Upper lobe of left lung (tissue), 6 donors: ENCODE data around the gene AFAP1L2. TPM values are rescaled to one million over a fixed set of nuclear protein-coding genes. Genes with fewer than 3 reads are reported as not detected.

Source experiments
- ATAC-seq, 2 donors: fragments of 200-7000 bp; cut with Tn5 transposase; one replicate each; pipeline ENCODE4 v1.9.1; 2022; ENCODE audit warnings: mild to moderate bottlenecking in 2 of 2, moderate library complexity in 2 of 2; ENCODE audit not compliant: low FRiP score in 2 of 2
- DNase-seq, 2 donors: peaks; one replicate each; pipeline ENCODE4 v3.0.0-alpha.2; 2019 to 2020
- H3K27ac ChIP-seq, 4 donors: fragments of 200-600 bp; sonication (generic); one replicate each; pipeline ENCODE4 v1.5.1; 2016 to 2019
- H3K27me3 ChIP-seq, 4 donors: fragments of 200-600 bp; sonication (generic); one replicate each; pipeline ENCODE4 v1.5.1; 2017 to 2019
- H3K36me3 ChIP-seq, 4 donors: fragments of 200-600 bp; sonication (generic); one replicate each; pipeline ENCODE4 v1.5.1; 2016 to 2019
- H3K4me1 ChIP-seq, 4 donors: fragments of 200-600 bp; sonication (generic); one replicate each; pipeline ENCODE4 v1.5.1; 2018 to 2019
- H3K4me3 ChIP-seq, 4 donors: fragments of 200-600 bp; sonication (generic); one replicate each; pipeline ENCODE4 v1.5.1; 2017 to 2019; ENCODE audit warnings: mild to moderate bottlenecking in 2 of 4, moderate library complexity in 1 of 4
- H3K9me3 ChIP-seq, 4 donors: fragments of 200-600 bp; sonication (generic); one replicate each; pipeline ENCODE4 v1.5.1; 2018 to 2019
- CTCF ChIP-seq, 6 experiments: fragments of 450-650 bp in 4 of 6; fragments of 200-600 bp in 2 of 6; sonication (generic) in 2 of 6; IDR thresholded peaks; one replicate each; pipeline ENCODE4 v1.5.1; 2016 to 2019; ENCODE audit warnings: antibody characterized with exemption in 6 of 6
- EP300 ChIP-seq, 4 donors: sonication (generic); formaldehyde crosslinking; IDR thresholded peaks; one replicate each; pipeline ENCODE4 v1.5.1; 2017; ENCODE audit warnings: antibody characterized with exemption in 4 of 4, control low read depth in 2 of 4
- POLR2A ChIP-seq, 4 donors: fragments of 450-650 bp; IDR thresholded peaks; one replicate each; pipeline ENCODE4 v1.5.1; 2016 to 2017; ENCODE audit warnings: antibody characterized with exemption in 4 of 4, mild to moderate bottlenecking in 2 of 4
- POLR2AphosphoS5 ChIP-seq, 2 donors: sonication (generic); formaldehyde crosslinking; IDR thresholded peaks; one replicate each; pipeline ENCODE4 v1.5.1; 2017; ENCODE audit warnings: antibody characterized with exemption in 2 of 2
- WGBS, 2 donors: methylation state at CpG; one replicate each; pipeline ENCODE4 v1.1.5; 2017 to 2018; 5-methylcytosine and 5-hydroxymethylcytosine counted together
- total RNA-seq, 6 donors: library from RNA; depleted of rRNA in 4 of 6; stranded (reverse); fragments of >200 nt in 4 of 6; gene quantifications; one replicate each; pipeline versions ENCODE4 v1.1.0 to v1.2.1, GENCODE V29; 2016 to 2021
- donor health status: DM: no; HTN: no; CAD: no; lungs with moderate emphysema.
- donor health status: DM: no; HTN: yes; CAD: no; lungs with severe emphysema.

Gene AFAP1L2
- total RNA-seq, 6 donors from 2014 or later = 2.3 to 9.6 (median 3.4) TPM

GRCh38 chr10:114403541-114404161 is 651 bp downstream of the AFAP1L2 start:
- DNase-seq (peak in 1 of 2 donors; percentile 81), ATAC-seq (peak; percentile 2 to 61)
- 1% methylated on average over 11 to 43 of the region's 44 CpGs for WGBS, 2 donors
- Histone ChIP-seq H3K27ac (peak overlapping the region; percentile 22 to 64 (median 44)), H3K9me3 (no peaks in the 10 kb centered on the region), H3K4me1 (peaks cover 13 to 24% (median 18%) of the 10 kb centered on the region in 4 donors), H3K27me3 (peaks cover 0 to 24% (median 13%) of the 10 kb centered on the region in 4 donors), H3K36me3 (no peaks in the 10 kb centered on the region), H3K4me3 (peak overlapping the region; percentile 14 to 54 (median 50))
- TF ChIP-seq POLR2AphosphoS5 (IDR thresholded peaks at IDR 0.05) (no peak), POLR2A (IDR thresholded peaks at IDR 0.05) (no peak), CTCF (IDR thresholded peaks at IDR 0.05) (no peak), EP300 (IDR thresholded peaks at IDR 0.05) (no peak)

- Histone ChIP-seq H3K27me3 (peaks cover 0 to 24% (median 13%) of the 10 kb centered on the region in 4 donors), H3K4me1 (peaks cover 13 to 24% (median 18%) of the 10 kb centered on the region in 4 donors), H3K9me3 (no peaks in the 10 kb centered on the region), H3K36me3 (no peaks in the 10 kb centered on the region), H3K27ac (peak overlapping the region in 1 of 4 donors; percentile 64), H3K4me3 (peak overlapping the region in 3 of 4 donors; percentile 48 to 54 (median 52))
- DNase-seq (no peak), ATAC-seq (no peak)
- TF ChIP-seq CTCF (IDR thresholded peaks at IDR 0.05) (no peak), POLR2A (IDR thresholded peaks at IDR 0.05) (no peak)
- 30 to 32% methylated on average over 17 of the region's 17 CpGs for WGBS, 2 donors
Measured at GRCh38 chr10:114402871-114403540, 1.3 kb downstream of the AFAP1L2 start.

GRCh38 chr10:114402233-114402632 is 2.1 kb downstream of the AFAP1L2 start:
- ATAC-seq (no peak), DNase-seq (no peak)
- H3K27ac ChIP-seq = no peak overlapping the region
- WGBS, 2 donors = 82 to 86% methylated on average over 2 of the region's 2 CpGs
- TF ChIP-seq POLR2A (IDR thresholded peaks at IDR 0.05) (no peak), POLR2AphosphoS5 (IDR thresholded peaks at IDR 0.05) (no peak), CTCF (IDR thresholded peaks at IDR 0.05) (no peak), EP300 (IDR thresholded peaks at IDR 0.05) (no peak)
- peaks cover 13 to 24% (median 18%) of the 10 kb centered on the region in 4 donors for H3K4me1 ChIP-seq
- H3K4me3 ChIP-seq = no peak overlapping the region
- H3K27me3 ChIP-seq = peaks cover 0 to 24% (median 13%) of the 10 kb centered on the region in 4 donors
- H3K9me3 ChIP-seq = no peaks in the 10 kb centered on the region
- H3K36me3 ChIP-seq = no peaks in the 10 kb centered on the region

- no peak for DNase-seq
- H3K9me3 ChIP-seq = no peaks in the 10 kb centered on the region
- no peak overlapping the region for H3K4me3 ChIP-seq
- WGBS, 2 donors = 76 to 80% methylated on average over 7 of the region's 7 CpGs
- peak; percentile 63 to 83 for ATAC-seq
- H3K36me3 ChIP-seq = no peaks in the 10 kb centered on the region
- H3K27me3 ChIP-seq = peaks cover 0 to 24% (median 13%) of the 10 kb centered on the region in 4 donors
- peaks cover 13 to 24% (median 18%) of the 10 kb centered on the region in 4 donors for H3K4me1 ChIP-seq
- no peak overlapping the region for H3K27ac ChIP-seq
- peak; percentile 36 to 56 for TF ChIP-seq POLR2AphosphoS5 (IDR thresholded peaks at IDR 0.05)
- TF ChIP-seq CTCF (IDR thresholded peaks at IDR 0.05) = no peak
Measured at GRCh38 chr10:114401195-114401791, 3.0 kb downstream of the AFAP1L2 start.
